ENCODE results near the gene BIN2. TPM values are rescaled to one million over a fixed set of nuclear protein-coding genes. Genes with fewer than 3 reads are reported as not detected.

The BIN2 gene
- total RNA-seq, 1 experiment from 2014 or later = not detected

DNA sequence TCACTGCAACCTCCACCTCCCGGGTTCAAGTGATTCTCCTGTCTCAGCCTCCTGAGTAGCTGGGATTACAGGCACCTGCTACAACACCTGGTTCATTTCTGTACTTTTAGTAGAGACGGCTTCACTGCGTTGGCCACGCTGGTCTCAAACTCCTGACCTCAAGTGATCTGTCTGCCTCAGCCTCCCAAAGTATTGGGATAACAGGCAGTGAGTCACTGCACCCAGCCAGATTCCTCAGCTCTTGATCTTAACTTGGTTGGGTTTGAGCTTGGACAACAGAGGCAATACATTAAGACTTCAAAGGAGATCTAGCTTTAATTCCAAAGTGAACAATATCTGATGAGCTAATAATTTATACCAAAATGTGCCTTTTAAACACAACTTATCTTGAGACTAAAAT is 79.7 kb downstream of the BIN2 start:
- peaks cover 35% of the 10 kb centered on the region for H3K4me1 ChIP-seq (ENCODE audit: insufficient read depth, low read length, poor library complexity, severe bottlenecking)
- H3K9me3 ChIP-seq (ENCODE audit: low read depth, low read length, poor library complexity, severe bottlenecking) = no peaks in the 10 kb centered on the region
- H3K4me3 ChIP-seq (ENCODE audit: low read depth, low read length, poor library complexity, severe bottlenecking) = no peak overlapping the region
- intact Hi-C loops (cut with micrococcal nuclease; ENCODE audit: unreplicated experiment) = no loop called here
- H3K36me3 ChIP-seq (ENCODE audit: insufficient read depth, low read length, poor library complexity, severe bottlenecking) = peaks cover 54% of the 10 kb centered on the region
- POLR2A ChIA-PET (ENCODE audit: low non-redundant PET) = no interaction called here
- BruUV-seq (replicated peaks) = no TSS peak
- CTCF ChIA-PET = no interaction called here
- H3K27ac ChIP-seq (ENCODE audit: low read depth, low read length, poor library complexity, severe bottlenecking) = no peak overlapping the region
- H3K27me3 ChIP-seq (replicated peaks; ENCODE audit: insufficient read depth, low read depth, low read length, poor library complexity) = no peaks in the 10 kb centered on the region
- no peak for TF ChIP-seq CTCF (conservative IDR thresholded peaks at IDR 0.05; ENCODE audit: low read depth, low read length)
- no peak for TF ChIP-seq EZH2 (IDR thresholded peaks at IDR 0.05; ENCODE audit: borderline replicate concordance, low read depth, low read length, poor library complexity, severe bottlenecking)
- no peak for DNase-seq (ENCODE audit: low spot score)

GRCh38 chr12:51242876-51243275 is 81.1 kb downstream of the BIN2 start:
- ChIA-PET CTCF (no interaction called here), POLR2A (ENCODE audit: low non-redundant PET) (interaction anchor here (0.6 kb wide), 1 partner anchor 215 kb away, joined by 5 read pairs; no protein-coding TSS in a partner anchor)
- Histone ChIP-seq H3K9me3 (ENCODE audit: low read depth, low read length, poor library complexity, severe bottlenecking) (no peaks in the 10 kb centered on the region), H3K27me3 (replicated peaks; ENCODE audit: insufficient read depth, low read depth, low read length, poor library complexity) (no peaks in the 10 kb centered on the region), H3K4me3 (ENCODE audit: low read depth, low read length, poor library complexity, severe bottlenecking) (no peak overlapping the region), H3K36me3 (ENCODE audit: insufficient read depth, low read length, poor library complexity, severe bottlenecking) (peaks cover 54% of the 10 kb centered on the region), H3K4me1 (ENCODE audit: insufficient read depth, low read length, poor library complexity, severe bottlenecking) (peaks cover 33% of the 10 kb centered on the region), H3K27ac (ENCODE audit: low read depth, low read length, poor library complexity, severe bottlenecking) (no peak overlapping the region)
- TF ChIP-seq EZH2 (IDR thresholded peaks at IDR 0.05; ENCODE audit: borderline replicate concordance, low read depth, low read length, poor library complexity, severe bottlenecking) (no peak), CTCF (conservative IDR thresholded peaks at IDR 0.05; ENCODE audit: low read depth, low read length) (no peak)
- no peak for DNase-seq (ENCODE audit: low spot score)
- TSS peak; percentile 9 for BruUV-seq (replicated peaks)
- intact Hi-C loops (cut with micrococcal nuclease; ENCODE audit: unreplicated experiment) = no loop called here

DNA sequence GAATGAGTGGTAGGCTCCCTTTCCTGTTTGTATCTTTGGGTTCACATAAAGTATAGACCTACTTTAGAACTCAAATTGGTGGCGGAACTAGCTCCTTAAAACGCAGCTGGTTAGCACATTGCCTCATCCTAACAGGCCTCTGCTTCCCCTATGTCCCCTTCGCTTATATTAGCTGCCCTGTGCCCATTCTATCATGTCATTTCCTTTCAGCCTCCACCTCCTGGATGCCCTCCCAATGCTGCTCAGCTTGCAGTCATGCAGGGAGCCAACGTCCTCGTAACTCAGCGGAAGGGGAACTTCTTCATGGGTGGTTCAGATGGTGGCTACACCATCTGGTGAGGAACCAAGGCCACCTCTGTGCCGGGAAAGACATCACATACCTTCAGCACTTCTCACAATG is 81.9 kb downstream of the BIN2 start:
- no TSS peak for BruUV-seq (replicated peaks)
- Histone ChIP-seq H3K27me3 (replicated peaks; ENCODE audit: insufficient read depth, low read depth, low read length, poor library complexity) (no peaks in the 10 kb centered on the region), H3K4me1 (ENCODE audit: insufficient read depth, low read length, poor library complexity, severe bottlenecking) (peaks cover 26% of the 10 kb centered on the region), H3K4me3 (ENCODE audit: low read depth, low read length, poor library complexity, severe bottlenecking) (no peak overlapping the region), H3K36me3 (ENCODE audit: insufficient read depth, low read length, poor library complexity, severe bottlenecking) (peaks cover 54% of the 10 kb centered on the region), H3K9me3 (ENCODE audit: low read depth, low read length, poor library complexity, severe bottlenecking) (no peaks in the 10 kb centered on the region), H3K27ac (ENCODE audit: low read depth, low read length, poor library complexity, severe bottlenecking) (no peak overlapping the region)
- no peak for TF ChIP-seq EZH2 (IDR thresholded peaks at IDR 0.05; ENCODE audit: borderline replicate concordance, low read depth, low read length, poor library complexity, severe bottlenecking)
- intact Hi-C loops (cut with micrococcal nuclease; ENCODE audit: unreplicated experiment) = no loop called here
- ChIA-PET CTCF (no interaction called here), POLR2A (ENCODE audit: low non-redundant PET) (no interaction called here)
- no peak for DNase-seq (ENCODE audit: low spot score)

GRCh38 chr12:51240971-51241370 is 83.0 kb downstream of the BIN2 start:
- Histone ChIP-seq H3K27me3 (replicated peaks; ENCODE audit: insufficient read depth, low read depth, low read length, poor library complexity) (no peaks in the 10 kb centered on the region), H3K4me3 (ENCODE audit: low read depth, low read length, poor library complexity, severe bottlenecking) (no peak overlapping the region), H3K27ac (ENCODE audit: low read depth, low read length, poor library complexity, severe bottlenecking) (no peak overlapping the region), H3K36me3 (ENCODE audit: insufficient read depth, low read length, poor library complexity, severe bottlenecking) (peaks cover 53% of the 10 kb centered on the region), H3K4me1 (ENCODE audit: insufficient read depth, low read length, poor library complexity, severe bottlenecking) (peaks cover 14% of the 10 kb centered on the region), H3K9me3 (ENCODE audit: low read depth, low read length, poor library complexity, severe bottlenecking) (no peaks in the 10 kb centered on the region)
- intact Hi-C loops (cut with micrococcal nuclease; ENCODE audit: unreplicated experiment) = no loop called here
- no TSS peak for BruUV-seq (replicated peaks)
- TF ChIP-seq CTCF (conservative IDR thresholded peaks at IDR 0.05; ENCODE audit: low read depth, low read length) (no peak), EZH2 (IDR thresholded peaks at IDR 0.05; ENCODE audit: borderline replicate concordance, low read depth, low read length, poor library complexity, severe bottlenecking) (no peak)
- CTCF ChIA-PET = no interaction called here
- POLR2A ChIA-PET (ENCODE audit: low non-redundant PET) = no interaction called here
- DNase-seq (ENCODE audit: low spot score) = no peak
